ENCODE results near the gene RARRES1.

RARRES1 gene

GRCh38 chr3:158679547-158680000, 52.7 kb downstream of the RARRES1 start:
- DNase-seq (ENCODE audit: low read depth) = peak; percentile 41
- no peak for TF ChIP-seq CTCF (conservative IDR thresholded peaks at IDR 0.05; ENCODE audit: control insufficient read depth, insufficient read depth, low read depth, low read length)
- no peak overlapping the region for H3K4me3 ChIP-seq (ENCODE audit: control insufficient read depth, low read depth, low read length)

- TF ChIP-seq CTCF (conservative IDR thresholded peaks at IDR 0.05; ENCODE audit: control insufficient read depth, insufficient read depth, low read depth, low read length) = no peak
- no peak for DNase-seq (ENCODE audit: low read depth)
These were observed 53.6 kb downstream of the RARRES1 start for GRCh38 chr3:158678687-158679086.

GRCh38 chr3:158672215-158673176, 59.8 kb downstream of the RARRES1 start, which contains the start of gene LXN:
LXN (minus strand) TSS chr3:158672648; CDS start chr3:158672478, 170 bp downstream.
- peak within 1 kb of the TSS; percentile 75 for H3K4me3 ChIP-seq (ENCODE audit: control insufficient read depth, low read depth, low read length)
- peak; percentile 81 for TF ChIP-seq CTCF (conservative IDR thresholded peaks at IDR 0.05; ENCODE audit: control insufficient read depth, insufficient read depth, low read depth, low read length)
- peak; percentile 82 for DNase-seq (ENCODE audit: low read depth)

More at GRCh38 chr3:158678687-158679086, 53.6 kb downstream of the RARRES1 start:
- no peak overlapping the region for H3K4me3 ChIP-seq (ENCODE audit: control insufficient read depth, low read depth, low read length)

- H3K4me3 ChIP-seq (ENCODE audit: control insufficient read depth, low read depth, low read length) = peak overlapping the region; percentile 75
- DNase-seq (ENCODE audit: low read depth) = peak; percentile 21
- TF ChIP-seq CTCF (conservative IDR thresholded peaks at IDR 0.05; ENCODE audit: control insufficient read depth, insufficient read depth, low read depth, low read length) = no peak
These were observed 60.4 kb downstream of the RARRES1 start for GRCh38 chr3:158671821-158672214.

GRCh38 chr3:158668506-158668905, 63.8 kb downstream of the RARRES1 start:
- TF ChIP-seq CTCF (conservative IDR thresholded peaks at IDR 0.05; ENCODE audit: control insufficient read depth, insufficient read depth, low read depth, low read length) = no peak
- peak; percentile 53 for DNase-seq (ENCODE audit: low read depth)
- H3K4me3 ChIP-seq (ENCODE audit: control insufficient read depth, low read depth, low read length) = no peak overlapping the region

- no peak for TF ChIP-seq CTCF (conservative IDR thresholded peaks at IDR 0.05; ENCODE audit: control insufficient read depth, insufficient read depth, low read depth, low read length)
- DNase-seq (ENCODE audit: low read depth) = no peak
- H3K4me3 ChIP-seq (ENCODE audit: control insufficient read depth, low read depth, low read length) = no peak overlapping the region
These were observed 65.8 kb downstream of the RARRES1 start for GRCh38 chr3:158666416-158666815.
